Keratinocyte (primary cell): ENCODE measurements around the gene UGCG. TPM values are rescaled to one million over a fixed set of nuclear protein-coding genes. Genes with fewer than 3 reads are reported as not detected.

ENCODE experiments used
- DNase-seq: peaks from one replicate; pipeline ENCODE4 v3.0.0-alpha.2; 2011; ENCODE audit warnings: low read depth, missing footprints, low spot score
- FAIRE-seq: peaks from 2 replicates; lab custom pipeline; 2011; peaks lifted over from hg19 to GRCh38; lab: Jason Lieb, UNC
- H2AFZ ChIP-seq: 2 replicates; pipeline ENCODE4 v1.6.0; 2012; ENCODE audit warnings: low read length, control low read depth, inconsistent platforms; ENCODE audit not compliant: control insufficient read depth
- H3K27ac ChIP-seq: 2 replicates; pipeline ENCODE4 v1.5.1; 2011; ENCODE audit warnings: low read length; ENCODE audit not compliant: control insufficient read depth, insufficient read depth
- H3K27me3 ChIP-seq: 3 replicates; pipeline ENCODE4 v1.6.0; 2011; ENCODE audit warnings: low read length; ENCODE audit not compliant: control insufficient read depth, insufficient read depth; ENCODE audit errors: extremely low read depth
- H3K36me3 ChIP-seq, 2 experiments: 2 replicates in 1 of 2; 3 replicates in 1 of 2; pipeline ENCODE4 v1.5.1; 2011; ENCODE audit warnings: low read length in 2 of 2, mild to moderate bottlenecking in 1 of 2; ENCODE audit not compliant: control insufficient read depth in 2 of 2, insufficient read depth in 2 of 2; ENCODE audit errors: extremely low read depth in 1 of 2
- H3K4me1 ChIP-seq: 3 replicates; pipeline ENCODE4 v1.5.1; 2011; ENCODE audit warnings: low read length; ENCODE audit not compliant: control insufficient read depth, insufficient read depth; ENCODE audit errors: extremely low read depth
- H3K4me2 ChIP-seq: 3 replicates; pipeline ENCODE4 v1.6.0; 2011; ENCODE audit warnings: low read depth, low read length; ENCODE audit not compliant: control insufficient read depth, insufficient read depth; ENCODE audit errors: extremely low read depth
- H3K4me3 ChIP-seq, 3 experiments: fragments of 200-600 bp in 1 of 3; sonication (generic) in 1 of 3; 2 replicates in 2 of 3; 3 replicates in 1 of 3; pipeline ENCODE4 v1.5.1; 2011 to 2016; ENCODE audit warnings: low read length in 3 of 3, mild to moderate bottlenecking in 3 of 3, control low read depth in 2 of 3, inconsistent platforms in 1 of 3, low read depth in 1 of 3, mixed read lengths in 1 of 3, mixed run types in 1 of 3, moderate library complexity in 1 of 3; ENCODE audit not compliant: control insufficient read depth in 2 of 3, insufficient read depth in 2 of 3; ENCODE audit errors: extremely low read depth in 1 of 3
- H3K79me2 ChIP-seq: 2 replicates; pipeline ENCODE4 v1.6.0; 2012; ENCODE audit warnings: low read length; ENCODE audit not compliant: control insufficient read depth, insufficient read depth
- H3K9ac ChIP-seq: 3 replicates; pipeline ENCODE4 v1.6.0; 2011; ENCODE audit warnings: low read length; ENCODE audit not compliant: control insufficient read depth, insufficient read depth; ENCODE audit errors: extremely low read depth
- H3K9me1 ChIP-seq: 3 replicates; pipeline ENCODE4 v1.6.0; 2011; ENCODE audit warnings: low read length; ENCODE audit not compliant: control insufficient read depth, insufficient read depth; ENCODE audit errors: extremely low read depth
- H3K9me3 ChIP-seq: 2 replicates; pipeline ENCODE4 v1.5.1; 2012; ENCODE audit warnings: low read depth, low read length; ENCODE audit not compliant: control insufficient read depth
- H4K20me1 ChIP-seq: 3 replicates; pipeline ENCODE4 v1.6.0; 2011; ENCODE audit warnings: low read length; ENCODE audit not compliant: control insufficient read depth, insufficient read depth; ENCODE audit errors: extremely low read depth
- EZH2 ChIP-seq: IDR thresholded peaks from one replicate; pipeline ENCODE4 v1.6.1; 2012; ENCODE audit warnings: inconsistent platforms, mild to moderate bottlenecking, low read length, moderate library complexity
- dilution Hi-C: fragments of 300-500 bp; cut with MboI; formaldehyde crosslinking; loops from one replicate; pipeline ENCODE4 v1.7.0; 2020; ENCODE audit warnings: low sequenced_read_pairs; ENCODE audit not compliant: extremely low pct_ligation_motif_present
- polyA plus RNA-seq, 5 experiments: library from polyadenylated mRNA; depleted of rRNA in 3 of 5; stranded (reverse) in 3 of 5; stranded (forward) in 1 of 5; unstranded in 1 of 5; fragments of >200 nt; gene quantifications; 1 replicate in 1 of 5; 2 replicates in 3 of 5; 3 replicates in 1 of 5; pipeline versions ENCODE4 v1.2.1 to v1.2.3, GENCODE V29; 2011 to 2012; ENCODE audit warnings: missing spikeins in 2 of 5, low read depth in 1 of 5, low replicate concordance in 1 of 5
- TF ChIP-seq, protein P1 (sequence below), 3 experiments: IDR thresholded peaks in 1 of 3; conservative IDR thresholded peaks in 1 of 3; optimal IDR thresholded peaks in 1 of 3; 2 replicates in 2 of 3; 3 replicates in 1 of 3; pipeline versions ENCODE3 to v1.5.1; 2011; ENCODE audit warnings: low read length in 3 of 3, mild to moderate bottlenecking in 3 of 3, moderate library complexity in 2 of 3, control low read depth in 1 of 3, inconsistent platforms in 1 of 3; ENCODE audit not compliant: insufficient read depth in 2 of 3; ENCODE audit errors: extremely low read depth in 1 of 3

UGCG gene
- polyA plus RNA-seq, 1 donor (not counting 4 experiments of a cell fraction or from before 2014, with no cell fraction given): 49.8 TPM

DNA sequence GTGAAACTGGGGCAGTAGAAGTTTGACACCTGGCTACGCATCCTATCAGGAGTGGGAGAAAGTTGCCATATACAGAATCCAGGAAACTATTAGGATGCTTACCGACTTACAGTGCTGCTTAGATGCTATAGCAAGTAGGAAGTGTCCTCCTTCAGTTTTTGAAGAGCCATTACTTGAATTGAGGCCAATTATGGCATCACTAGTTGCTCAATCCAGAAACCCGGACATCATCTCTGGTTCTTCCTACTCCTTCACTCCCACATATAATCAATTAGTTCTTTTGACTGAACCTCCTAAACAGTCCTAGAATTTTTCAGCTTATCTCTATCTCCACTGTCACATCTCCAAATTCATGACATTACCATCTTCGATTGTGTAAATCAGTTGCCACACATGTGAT lies 41.8 kb upstream of the UGCG start:
- Histone ChIP-seq H2AFZ (no peak overlapping the region), H3K9me1 (no peaks in the 10 kb centered on the region), H3K4me1 (peaks cover 39% of the 10 kb centered on the region), H3K27ac (no peak overlapping the region), H3K79me2 (no peaks in the 10 kb centered on the region), H4K20me1 (no peaks in the 10 kb centered on the region), H3K36me3 (no peaks in the 10 kb centered on the region), H3K9ac (no peak overlapping the region), H3K27me3 (no peaks in the 10 kb centered on the region), H3K4me3 (no peak overlapping the region), H3K4me2 (no peak overlapping the region), H3K9me3 (no peaks in the 10 kb centered on the region)
- no peak for FAIRE-seq
- DNase-seq: no peak
- TF ChIP-seq, protein P1, sequence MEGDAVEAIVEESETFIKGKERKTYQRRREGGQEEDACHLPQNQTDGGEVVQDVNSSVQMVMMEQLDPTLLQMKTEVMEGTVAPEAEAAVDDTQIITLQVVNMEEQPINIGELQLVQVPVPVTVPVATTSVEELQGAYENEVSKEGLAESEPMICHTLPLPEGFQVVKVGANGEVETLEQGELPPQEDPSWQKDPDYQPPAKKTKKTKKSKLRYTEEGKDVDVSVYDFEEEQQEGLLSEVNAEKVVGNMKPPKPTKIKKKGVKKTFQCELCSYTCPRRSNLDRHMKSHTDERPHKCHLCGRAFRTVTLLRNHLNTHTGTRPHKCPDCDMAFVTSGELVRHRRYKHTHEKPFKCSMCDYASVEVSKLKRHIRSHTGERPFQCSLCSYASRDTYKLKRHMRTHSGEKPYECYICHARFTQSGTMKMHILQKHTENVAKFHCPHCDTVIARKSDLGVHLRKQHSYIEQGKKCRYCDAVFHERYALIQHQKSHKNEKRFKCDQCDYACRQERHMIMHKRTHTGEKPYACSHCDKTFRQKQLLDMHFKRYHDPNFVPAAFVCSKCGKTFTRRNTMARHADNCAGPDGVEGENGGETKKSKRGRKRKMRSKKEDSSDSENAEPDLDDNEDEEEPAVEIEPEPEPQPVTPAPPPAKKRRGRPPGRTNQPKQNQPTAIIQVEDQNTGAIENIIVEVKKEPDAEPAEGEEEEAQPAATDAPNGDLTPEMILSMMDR (optimal IDR thresholded peaks at IDR 0.05 in 1 of 3, IDR thresholded peaks at IDR 0.05 in 1 of 3, conservative IDR thresholded peaks at IDR 0.05 in 1 of 3; ENCODE audit: extremely low read depth in 1 of 3, insufficient read depth in 2 of 3, low read length in 3 of 3): no peak
- no peak for TF ChIP-seq EZH2
- dilution Hi-C loops: no loop called here

DNA sequence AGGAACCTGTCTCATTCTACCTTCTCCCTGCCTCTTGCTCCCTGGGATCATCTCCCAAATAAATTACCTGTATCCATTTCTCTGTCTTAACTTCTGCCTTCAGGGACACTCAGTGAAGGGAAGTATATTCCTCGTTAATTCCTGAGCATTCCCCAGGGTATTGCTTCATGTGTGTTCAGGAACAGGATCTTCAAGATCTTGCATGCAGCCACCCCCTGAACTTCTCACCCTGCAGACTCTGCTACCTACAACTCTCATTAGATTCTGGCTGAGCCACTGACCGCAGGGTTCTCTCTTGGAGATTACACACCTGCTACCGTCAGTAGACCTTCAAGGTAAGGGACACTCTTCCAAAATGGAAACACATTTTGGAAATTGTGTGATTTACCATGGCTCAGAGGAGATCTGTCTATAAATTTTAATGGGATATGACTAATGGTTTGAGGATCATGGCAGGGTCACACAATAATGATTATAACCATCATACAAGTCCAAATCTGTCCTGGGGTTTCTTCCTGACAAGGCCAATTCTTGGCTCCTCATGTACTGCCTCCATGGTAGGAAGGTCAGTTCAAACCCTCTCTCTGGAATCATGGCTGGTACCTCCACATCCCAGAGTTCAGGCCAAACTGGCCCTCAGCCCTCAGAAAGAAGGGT lies 38.9 kb upstream of the UGCG start:
- TF ChIP-seq, protein P1 (optimal IDR thresholded peaks at IDR 0.05 in 1 of 3, IDR thresholded peaks at IDR 0.05 in 1 of 3, conservative IDR thresholded peaks at IDR 0.05 in 1 of 3; ENCODE audit: extremely low read depth in 1 of 3, insufficient read depth in 2 of 3, low read length in 3 of 3): no peak
- H3K9ac ChIP-seq: no peak overlapping the region
- H3K79me2 ChIP-seq: no peaks in the 10 kb centered on the region
- no peaks in the 10 kb centered on the region for H3K36me3 ChIP-seq
- H3K4me3 ChIP-seq: peak overlapping the region in 2 of 3 experiments; percentile 18 to 26
- peaks cover 18% of the 10 kb centered on the region for H3K4me1 ChIP-seq
- H3K9me1 ChIP-seq: no peaks in the 10 kb centered on the region
- dilution Hi-C loops: no loop called here
- H3K27ac ChIP-seq: peak overlapping the region; percentile 26
- H4K20me1 ChIP-seq: no peaks in the 10 kb centered on the region
- peak overlapping the region; percentile 66 for H3K4me2 ChIP-seq
- H3K27me3 ChIP-seq: no peaks in the 10 kb centered on the region
- FAIRE-seq (peak; percentile 69), DNase-seq (no peak)
- peak overlapping the region; percentile 53 for H2AFZ ChIP-seq
- no peaks in the 10 kb centered on the region for H3K9me3 ChIP-seq
